Measurements from ENCODE around the gene HBS1L. TPM values are rescaled to one million over a fixed set of nuclear protein-coding genes. Genes with fewer than 3 reads are reported as not detected.
"Not testable (repeated sequence)": the region's sequence is repeated elsewhere in the genome, so short reads cannot be mapped to it uniquely, and the experiment has no call there.

The HBS1L gene
- polyA plus RNA-seq, 5 donors = 47.2 to 81.1 (median 70.7) TPM

- no peak for DNase-seq
These were observed 29.6 kb upstream of the HBS1L start for GRCh38 chr6:135084001-135084915.

GRCh38 chr6:135081966-135082365 lies 27.3 kb upstream of the HBS1L start:
- DNase-seq = no peak

GRCh38 chr6:135075018-135075417 lies 20.4 kb upstream of the HBS1L start:
- no peak for DNase-seq

- no peak for DNase-seq
These were observed 19.3 kb upstream of the HBS1L start for GRCh38 chr6:135073756-135074393.

GRCh38 chr6:135073217-135073616 lies 18.6 kb upstream of the HBS1L start:
- DNase-seq = no peak

- DNase-seq = no peak
These were observed 18.1 kb upstream of the HBS1L start for GRCh38 chr6:135072753-135073152.

GRCh38 chr6:135071541-135071940 lies 16.9 kb upstream of the HBS1L start:
- no peak for DNase-seq

- DNase-seq = no peak
These were observed 13.3 kb upstream of the HBS1L start for GRCh38 chr6:135067911-135068310.

GRCh38 chr6:135066806-135067205 lies 12.2 kb upstream of the HBS1L start:
- no peak for DNase-seq

- DNase-seq = no peak
These were observed 11.8 kb upstream of the HBS1L start for GRCh38 chr6:135066397-135066796.

- no peak for DNase-seq
These were observed 10.0 kb upstream of the HBS1L start for GRCh38 chr6:135064586-135064985.

- no peak for DNase-seq
These were observed 9.3 kb upstream of the HBS1L start for GRCh38 chr6:135063926-135064325.

- no peak for DNase-seq
These were observed 8.1 kb upstream of the HBS1L start for GRCh38 chr6:135062735-135063134.

GRCh38 chr6:135060076-135060475 lies 5.5 kb upstream of the HBS1L start:
- DNase-seq = no peak

GRCh38 chr6:135058299-135058698 lies 3.7 kb upstream of the HBS1L start:
- DNase-seq = not testable (repeated sequence)

GRCh38 chr6:135056632-135057031 lies 2.0 kb upstream of the HBS1L start:
- DNase-seq = no peak

- no peak for DNase-seq
These were observed 425 bp downstream of the HBS1L start for GRCh38 chr6:135054226-135054568.

GRCh38 chr6:135053406-135053805 lies 1.2 kb downstream of the HBS1L start:
- DNase-seq = no peak

GRCh38 chr6:135052939-135053338 lies 1.7 kb downstream of the HBS1L start:
- DNase-seq = no peak

- DNase-seq = no peak
These were observed 5.7 kb downstream of the HBS1L start for GRCh38 chr6:135048915-135049314.

GRCh38 chr6:135047336-135047735 lies 7.3 kb downstream of the HBS1L start:
- no peak for DNase-seq

GRCh38 chr6:135046912-135047311 lies 7.7 kb downstream of the HBS1L start:
- DNase-seq = no peak

- DNase-seq = no peak
These were observed 10.0 kb downstream of the HBS1L start for GRCh38 chr6:135044639-135045038.

Measured in right lung (tissue), 5 donors.